ENCODE data around the gene MMAA.

The MMAA gene

DNA sequence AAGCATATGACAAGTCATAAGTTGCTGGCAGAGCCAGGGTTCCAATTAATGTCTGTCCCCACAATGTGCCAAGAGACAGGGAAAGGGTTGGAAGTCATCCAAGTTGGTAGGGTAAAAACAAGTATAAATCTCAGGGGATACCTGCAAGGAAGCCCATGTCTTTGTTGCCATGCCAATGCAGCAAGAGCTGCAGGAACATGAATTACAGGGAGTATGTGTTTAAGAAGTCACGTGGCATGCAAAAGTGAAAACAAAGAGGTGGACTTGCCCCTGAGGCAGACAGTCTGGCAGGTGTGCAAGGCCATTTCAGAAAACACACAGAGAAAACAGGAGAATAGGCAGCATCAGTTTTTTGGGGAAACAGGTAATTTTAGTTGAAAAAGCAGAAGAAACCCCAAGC is 90.2 kb downstream of the MMAA start:
- Mint-ChIP-seq H3K4me1 (no peaks in the 10 kb centered on the region), H3K4me3 (no peak overlapping the region), H3K27ac (no peak overlapping the region), H3K27me3 (ENCODE audit: low read depth, poor library complexity) (peaks cover 15% of the 10 kb centered on the region), H3K36me3 (ENCODE audit: low read depth) (no peaks in the 10 kb centered on the region), H3K9me3 (peaks cover 37% of the 10 kb centered on the region)
- no peak for DNase-seq
- TF ChIP-seq, protein P1, sequence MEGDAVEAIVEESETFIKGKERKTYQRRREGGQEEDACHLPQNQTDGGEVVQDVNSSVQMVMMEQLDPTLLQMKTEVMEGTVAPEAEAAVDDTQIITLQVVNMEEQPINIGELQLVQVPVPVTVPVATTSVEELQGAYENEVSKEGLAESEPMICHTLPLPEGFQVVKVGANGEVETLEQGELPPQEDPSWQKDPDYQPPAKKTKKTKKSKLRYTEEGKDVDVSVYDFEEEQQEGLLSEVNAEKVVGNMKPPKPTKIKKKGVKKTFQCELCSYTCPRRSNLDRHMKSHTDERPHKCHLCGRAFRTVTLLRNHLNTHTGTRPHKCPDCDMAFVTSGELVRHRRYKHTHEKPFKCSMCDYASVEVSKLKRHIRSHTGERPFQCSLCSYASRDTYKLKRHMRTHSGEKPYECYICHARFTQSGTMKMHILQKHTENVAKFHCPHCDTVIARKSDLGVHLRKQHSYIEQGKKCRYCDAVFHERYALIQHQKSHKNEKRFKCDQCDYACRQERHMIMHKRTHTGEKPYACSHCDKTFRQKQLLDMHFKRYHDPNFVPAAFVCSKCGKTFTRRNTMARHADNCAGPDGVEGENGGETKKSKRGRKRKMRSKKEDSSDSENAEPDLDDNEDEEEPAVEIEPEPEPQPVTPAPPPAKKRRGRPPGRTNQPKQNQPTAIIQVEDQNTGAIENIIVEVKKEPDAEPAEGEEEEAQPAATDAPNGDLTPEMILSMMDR (IDR thresholded peaks at IDR 0.05), result no peak
